ENCODE data around the gene KIF7. TPM values are rescaled to one million over a fixed set of nuclear protein-coding genes. Genes with fewer than 3 reads are reported as not detected.

Gene KIF7
- total and polyA plus RNA-seq, 2 donors (not counting 3 experiments of a cell fraction or from before 2014, with no cell fraction given) = 4.2 to 11.3 TPM

GRCh38 chr15:89669309-89669865 lies 14.1 kb upstream of the KIF7 start:
- H3K4me2 ChIP-seq (ENCODE audit: insufficient read depth, low read length) = no peak overlapping the region
- H3K27me3 ChIP-seq (ENCODE audit: control insufficient read depth in 2 of 2, insufficient read depth in 2 of 2, low read length in 2 of 2) = no peaks in the 10 kb centered on the region
- no peaks in the 10 kb centered on the region for H3K9me3 ChIP-seq (replicated peaks; ENCODE audit: control insufficient read depth, insufficient read depth, low read length)
- H3K79me2 ChIP-seq (ENCODE audit: control insufficient read depth, insufficient read depth, low read length) = no peaks in the 10 kb centered on the region
- H3K27ac ChIP-seq (ENCODE audit: insufficient read depth, low read depth, low read length) = no peak overlapping the region
- intact Hi-C loops (cut with micrococcal nuclease) = no loop called here
- no TSS peak for BruUV-seq (replicated peaks)
- TF ChIP-seq CTCF (IDR thresholded peaks at IDR 0.05; ENCODE audit: extremely low read depth in 1 of 2, insufficient read depth in 1 of 2, low read depth in 1 of 2, low read length in 2 of 2) (no peak), POLR2AphosphoS5 (IDR thresholded peaks at IDR 0.05; ENCODE audit: insufficient read depth, low read depth, low read length) (no peak), JUN (IDR thresholded peaks at IDR 0.05; ENCODE audit: borderline replicate concordance, insufficient read depth, insufficient read length, low read depth) (no peak), GATA2 (IDR thresholded peaks at IDR 0.05; ENCODE audit: insufficient read depth, insufficient read length, low read depth, low read length) (no peak), POLR2A (IDR thresholded peaks at IDR 0.05; ENCODE audit: low read depth, low read length) (no peak), MYC (IDR thresholded peaks at IDR 0.05; ENCODE audit: low read depth, low read length) (no peak), MAX (IDR thresholded peaks at IDR 0.05; ENCODE audit: insufficient read depth, insufficient read length) (no peak), EZH2 (IDR thresholded peaks at IDR 0.05; ENCODE audit: borderline replicate concordance, low read depth, low read length, severe bottlenecking) (no peak), FOS (IDR thresholded peaks at IDR 0.05; ENCODE audit: borderline replicate concordance, insufficient read depth, low read length) (no peak)
- H3K36me3 ChIP-seq (ENCODE audit: control insufficient read depth in 2 of 2, extremely low read depth in 1 of 2, insufficient read depth in 2 of 2, low read length in 2 of 2) = no peaks in the 10 kb centered on the region
- dilution Hi-C loops (cut with MboI; ENCODE audit: extremely low pct_ligation_motif_present, low sequenced_read_pairs) = no loop called here
- H3K4me3 ChIP-seq (replicated peaks in 1 of 3; ENCODE audit: insufficient read depth in 1 of 3, low read depth in 1 of 3, low read length in 3 of 3) = no peak overlapping the region
- peaks cover 9% of the 10 kb centered on the region for H3K4me1 ChIP-seq (ENCODE audit: control insufficient read depth, extremely low read depth, insufficient read depth, low read length)
- H4K20me1 ChIP-seq (replicated peaks; ENCODE audit: control insufficient read depth, extremely low read depth, insufficient read depth, low read length) = no peaks in the 10 kb centered on the region
- POLR2A ChIA-PET = no interaction called here
- no peak overlapping the region for H3K9ac ChIP-seq (replicated peaks; ENCODE audit: extremely low read depth, insufficient read depth, low read length)
- CTCF ChIA-PET = no interaction called here
- no peaks in the 10 kb centered on the region for H3K9me1 ChIP-seq (replicated peaks; ENCODE audit: control insufficient read depth, extremely low read depth, insufficient read depth, low read length)
- no peak overlapping the region for H2AFZ ChIP-seq (ENCODE audit: low read depth, low read length)
- no peak for DNase-seq (ENCODE audit: low read depth, low spot score)
- FAIRE-seq = no peak

All from endothelial cell of umbilical vein (primary cell).